ENCODE measurements around the gene MGLL. TPM values are rescaled to one million over a fixed set of nuclear protein-coding genes. Genes with fewer than 3 reads are reported as not detected.
A peak's percentile ranks its signal among the peaks of the same experiment; 100 is the strongest.

MGLL gene
- total and polyA plus RNA-seq, 10 donors: 11.0 to 134 (median 80.7) TPM

DNA sequence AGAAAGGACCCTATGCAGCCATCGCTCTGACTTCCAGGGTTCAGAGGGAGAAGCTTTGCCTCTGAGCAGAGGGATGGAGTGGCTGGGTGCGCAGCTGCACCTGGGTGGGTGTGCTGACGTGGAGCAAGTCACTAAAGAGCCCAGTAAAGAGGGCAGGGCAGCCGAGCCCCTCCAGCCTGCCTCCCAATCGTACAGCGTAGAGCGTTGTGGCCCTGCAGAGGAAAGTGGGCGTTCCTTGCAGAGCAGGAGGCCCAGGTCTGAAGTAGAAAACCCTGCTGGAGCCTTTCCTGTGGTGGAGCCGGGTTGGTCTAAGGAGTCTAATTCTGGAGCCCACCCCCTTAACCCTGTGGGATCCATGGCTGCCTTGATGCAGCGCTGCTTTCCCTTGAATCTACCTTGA, 88.5 kb downstream of the MGLL start:
- WGBS, 5 donors: 89 to 96% (median 93%) methylated on average over 10 of the region's 10 CpGs
- intact Hi-C loops (cut with DNase I; ENCODE audit: low total_unique reads): no loop called here

DNA sequence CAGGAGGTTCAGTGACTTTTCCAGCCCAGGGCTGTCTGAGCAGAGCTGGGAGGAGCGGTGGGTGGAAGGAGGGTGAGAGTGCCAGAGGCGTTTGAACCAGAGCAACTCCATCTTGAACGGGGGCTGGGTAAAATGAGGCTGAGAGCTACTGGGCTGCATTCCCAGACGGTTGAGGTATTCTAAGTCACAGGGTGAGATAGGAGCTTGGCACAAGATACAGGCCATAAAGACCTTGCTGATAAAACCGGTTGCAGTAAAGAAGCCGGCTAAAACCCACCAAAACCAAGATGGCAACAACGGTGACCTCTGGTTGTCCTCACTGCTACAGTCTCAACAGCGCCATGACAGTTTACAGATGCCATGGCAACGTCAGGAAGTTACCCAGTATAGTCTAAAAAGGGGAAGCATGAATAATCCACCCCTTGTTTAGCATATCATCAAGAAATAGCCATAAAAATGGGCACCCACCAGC, 89.4 kb downstream of the MGLL start:
- Histone ChIP-seq H3K27me3 (replicated peaks in 1 of 7) (no peaks in the 10 kb centered on the region), H3K4me1 (peaks cover 15 to 86% (median 60%) of the 10 kb centered on the region in 6 donors)

More for the DNA sequence above, 88.5 kb downstream of the MGLL start:
- Histone ChIP-seq H3K9me3 (no peaks in the 10 kb centered on the region), H3K27me3 (replicated peaks in 1 of 7) (no peaks in the 10 kb centered on the region), H3K4me1 (peaks cover 15 to 86% (median 68%) of the 10 kb centered on the region in 6 donors), H3K36me3 (no peaks in the 10 kb centered on the region), H3K27ac (peak overlapping the region in 4 of 8 donors; percentile 64 to 74 (median 73)), H3K4me3 (no peak overlapping the region)
- no peak for TF ChIP-seq POLR2AphosphoS5 (IDR thresholded peaks at IDR 0.05)
- no peak for TF ChIP-seq POLR2A (IDR thresholded peaks at IDR 0.05)
- TF ChIP-seq, protein P1, sequence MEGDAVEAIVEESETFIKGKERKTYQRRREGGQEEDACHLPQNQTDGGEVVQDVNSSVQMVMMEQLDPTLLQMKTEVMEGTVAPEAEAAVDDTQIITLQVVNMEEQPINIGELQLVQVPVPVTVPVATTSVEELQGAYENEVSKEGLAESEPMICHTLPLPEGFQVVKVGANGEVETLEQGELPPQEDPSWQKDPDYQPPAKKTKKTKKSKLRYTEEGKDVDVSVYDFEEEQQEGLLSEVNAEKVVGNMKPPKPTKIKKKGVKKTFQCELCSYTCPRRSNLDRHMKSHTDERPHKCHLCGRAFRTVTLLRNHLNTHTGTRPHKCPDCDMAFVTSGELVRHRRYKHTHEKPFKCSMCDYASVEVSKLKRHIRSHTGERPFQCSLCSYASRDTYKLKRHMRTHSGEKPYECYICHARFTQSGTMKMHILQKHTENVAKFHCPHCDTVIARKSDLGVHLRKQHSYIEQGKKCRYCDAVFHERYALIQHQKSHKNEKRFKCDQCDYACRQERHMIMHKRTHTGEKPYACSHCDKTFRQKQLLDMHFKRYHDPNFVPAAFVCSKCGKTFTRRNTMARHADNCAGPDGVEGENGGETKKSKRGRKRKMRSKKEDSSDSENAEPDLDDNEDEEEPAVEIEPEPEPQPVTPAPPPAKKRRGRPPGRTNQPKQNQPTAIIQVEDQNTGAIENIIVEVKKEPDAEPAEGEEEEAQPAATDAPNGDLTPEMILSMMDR (IDR thresholded peaks at IDR 0.05 in 8 of 11, conservative IDR thresholded peaks at IDR 0.05 in 3 of 11): no peak
- peak; percentile 71 for DNase-seq

DNA sequence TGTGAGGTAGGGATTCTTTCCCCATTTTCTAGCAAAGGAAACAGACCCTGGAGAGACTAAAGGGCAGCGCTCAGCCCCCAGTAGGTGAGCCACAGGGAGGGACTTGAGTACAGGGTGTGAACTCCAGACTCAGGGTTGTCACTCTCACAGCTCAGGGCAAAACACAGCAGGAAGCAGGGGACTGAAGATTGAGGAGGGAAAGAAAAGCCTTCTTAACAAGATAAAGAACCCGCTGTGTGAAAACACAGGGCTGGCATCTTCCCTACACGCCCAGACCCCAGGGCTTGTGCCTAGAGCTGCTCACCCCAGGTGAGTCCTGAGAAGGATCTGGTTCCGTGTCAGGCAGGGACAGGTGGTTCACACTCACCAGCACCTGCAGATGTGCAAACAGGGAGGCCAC, 90.0 kb downstream of the MGLL start:
- 87 to 97% (median 90%) methylated on average over 4 of the region's 4 CpGs for WGBS, 5 donors
- peak overlapping the region in 4 of 8 donors; percentile 1 to 74 (median 8) for H3K27ac ChIP-seq
- no peaks in the 10 kb centered on the region for H3K27me3 ChIP-seq (replicated peaks in 1 of 7)
- intact Hi-C loops (cut with DNase I; ENCODE audit: low total_unique reads): no loop called here
- no peaks in the 10 kb centered on the region for H3K36me3 ChIP-seq
- no peak overlapping the region for H3K4me3 ChIP-seq
- H3K9me3 ChIP-seq: no peaks in the 10 kb centered on the region
- no peak for TF ChIP-seq POLR2AphosphoS5 (IDR thresholded peaks at IDR 0.05)
- TF ChIP-seq POLR2A (IDR thresholded peaks at IDR 0.05): no peak
- TF ChIP-seq, protein P1 (IDR thresholded peaks at IDR 0.05 in 8 of 11, conservative IDR thresholded peaks at IDR 0.05 in 3 of 11): no peak
- peaks cover 10 to 82% (median 54%) of the 10 kb centered on the region in 6 donors for H3K4me1 ChIP-seq
- peak; percentile 10 for DNase-seq

More for the DNA sequence above, 89.4 kb downstream of the MGLL start:
- no peaks in the 10 kb centered on the region for H3K9me3 ChIP-seq
- H3K4me3 ChIP-seq: no peak overlapping the region
- DNase-seq: peak; percentile 41
- no peaks in the 10 kb centered on the region for H3K36me3 ChIP-seq
- intact Hi-C loops (cut with DNase I; ENCODE audit: low total_unique reads): no loop called here
- peak overlapping the region in 4 of 8 donors; percentile 1 to 74 (median 8) for H3K27ac ChIP-seq
- TF ChIP-seq, protein P1 (IDR thresholded peaks at IDR 0.05 in 8 of 11, conservative IDR thresholded peaks at IDR 0.05 in 3 of 11): no peak
- TF ChIP-seq POLR2A (IDR thresholded peaks at IDR 0.05) (no peak), POLR2AphosphoS5 (IDR thresholded peaks at IDR 0.05) (no peak)
- WGBS, 5 donors: 81 to 90% (median 83%) methylated on average over 9 of the region's 9 CpGs

DNA sequence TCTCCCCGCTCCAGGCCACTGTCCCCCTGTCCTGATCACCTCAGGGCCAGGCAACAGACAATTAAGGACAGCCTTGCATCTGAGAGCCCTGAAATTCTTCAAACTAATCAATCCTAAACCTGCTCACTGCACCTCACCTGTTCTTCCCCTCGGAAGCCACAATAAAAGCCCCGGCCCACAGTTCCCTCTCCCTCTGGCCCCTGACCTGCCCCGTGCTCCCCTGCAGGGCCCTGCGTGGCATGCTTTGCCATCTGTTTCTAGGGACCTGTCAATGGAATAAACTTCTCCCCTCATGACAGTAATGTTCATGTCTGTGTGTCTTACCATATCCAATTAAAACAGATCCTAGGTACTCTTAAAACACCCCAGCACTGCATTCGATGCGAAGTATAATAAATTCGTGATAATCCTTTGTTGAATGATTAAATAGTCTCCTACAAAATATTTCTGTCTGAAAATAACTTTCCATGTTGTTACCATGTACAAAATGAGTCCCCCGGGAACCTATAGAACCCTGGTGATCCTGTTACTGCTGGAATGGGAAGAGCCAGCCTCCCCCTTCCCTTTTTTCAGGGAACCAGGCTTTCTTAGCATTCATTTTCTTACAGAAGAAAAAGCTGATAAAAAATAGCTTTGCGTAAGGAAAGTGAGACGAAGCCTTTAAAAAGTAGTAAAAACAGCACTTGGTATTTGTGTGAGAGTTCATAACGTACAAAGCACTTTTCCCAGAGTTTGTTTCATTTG, 90.6 kb downstream of the MGLL start:
- no peak for TF ChIP-seq POLR2A (IDR thresholded peaks at IDR 0.05)
- TF ChIP-seq, protein P1 (IDR thresholded peaks at IDR 0.05 in 8 of 11, conservative IDR thresholded peaks at IDR 0.05 in 3 of 11): no peak
- TF ChIP-seq POLR2AphosphoS5 (IDR thresholded peaks at IDR 0.05): no peak
- intact Hi-C loops (cut with DNase I; ENCODE audit: low total_unique reads): no loop called here
- Histone ChIP-seq H3K27ac (peak overlapping the region in 2 of 8 donors; percentile 1 to 10), H3K4me1 (peaks cover 10 to 79% (median 48%) of the 10 kb centered on the region in 6 donors), H3K36me3 (no peaks in the 10 kb centered on the region), H3K27me3 (replicated peaks in 1 of 7) (no peaks in the 10 kb centered on the region), H3K4me3 (no peak overlapping the region), H3K9me3 (no peaks in the 10 kb centered on the region)
- WGBS, 5 donors: 90 to 96% (median 94%) methylated on average over 12 of the region's 12 CpGs
- peak; percentile 61 for DNase-seq
